ENCODE measurements around the gene PLD5.

PLD5 gene

GRCh38 chr1:242524571-242525359 lies at the start of gene PLD5:
Gene PLD5, minus strand, starts transcription at chr1:242524697.
- no peak for DNase-seq (ENCODE audit: low spot score)

- no peak for DNase-seq (ENCODE audit: low spot score)
These were observed 45.4 kb upstream of the PLD5 start for GRCh38 chr1:242569867-242570266.

- DNase-seq (ENCODE audit: low spot score), result no peak
These were observed 44.2 kb upstream of the PLD5 start for GRCh38 chr1:242568666-242569065.

GRCh38 chr1:242567596-242567995 lies 43.1 kb upstream of the PLD5 start:
- no peak for DNase-seq (ENCODE audit: low spot score)

- DNase-seq (ENCODE audit: low spot score), result no peak
These were observed 32.3 kb upstream of the PLD5 start for GRCh38 chr1:242556759-242557158.

- DNase-seq (ENCODE audit: low spot score), result no peak
These were observed 31.8 kb upstream of the PLD5 start for GRCh38 chr1:242556276-242556675.

- no peak for DNase-seq (ENCODE audit: low spot score)
These were observed 30.1 kb upstream of the PLD5 start for GRCh38 chr1:242554577-242554976.

- DNase-seq (ENCODE audit: low spot score), result no peak
These were observed 22.6 kb upstream of the PLD5 start for GRCh38 chr1:242546849-242547729.

- no peak for DNase-seq (ENCODE audit: low spot score)
These were observed 21.9 kb upstream of the PLD5 start for GRCh38 chr1:242546441-242546840.

- DNase-seq (ENCODE audit: low spot score), result no peak
These were observed 19.6 kb upstream of the PLD5 start for GRCh38 chr1:242544071-242544470.

- DNase-seq (ENCODE audit: low spot score), result no peak
These were observed 17.8 kb upstream of the PLD5 start for GRCh38 chr1:242542271-242542670.

GRCh38 chr1:242535986-242536385 lies 11.5 kb upstream of the PLD5 start:
- DNase-seq (ENCODE audit: low spot score), result no peak

- DNase-seq (ENCODE audit: low spot score), result no peak
These were observed 10.3 kb upstream of the PLD5 start for GRCh38 chr1:242534753-242535152.

GRCh38 chr1:242530761-242531160 lies 6.3 kb upstream of the PLD5 start:
- DNase-seq (ENCODE audit: low spot score), result no peak

- DNase-seq (ENCODE audit: low spot score), result no peak
These were observed 1.3 kb upstream of the PLD5 start for GRCh38 chr1:242525769-242526168.

GRCh38 chr1:242525360-242525722 lies 844 bp upstream of the PLD5 start:
- no peak for DNase-seq (ENCODE audit: low spot score)

- no peak for DNase-seq (ENCODE audit: low spot score)
These were observed 552 bp downstream of the PLD5 start for GRCh38 chr1:242523719-242524570.

GRCh38 chr1:242522996-242523718 lies 1.3 kb downstream of the PLD5 start:
- no peak for DNase-seq (ENCODE audit: low spot score)

GRCh38 chr1:242522304-242522945 lies 2.1 kb downstream of the PLD5 start:
- no peak for DNase-seq (ENCODE audit: low spot score)

GRCh38 chr1:242515555-242515954 lies 8.9 kb downstream of the PLD5 start:
- DNase-seq (ENCODE audit: low spot score), result no peak

- DNase-seq (ENCODE audit: low spot score), result no peak
These were observed 17.8 kb downstream of the PLD5 start for GRCh38 chr1:242506724-242507123.

Data from left forelimb (tissue), 1 donor.